ENCODE data around the gene EIF2S3.
"Not testable (repeated sequence)": the region's sequence is repeated elsewhere in the genome, so short reads cannot be mapped to it uniquely, and the experiment has no call there.

EIF2S3 gene

DNA sequence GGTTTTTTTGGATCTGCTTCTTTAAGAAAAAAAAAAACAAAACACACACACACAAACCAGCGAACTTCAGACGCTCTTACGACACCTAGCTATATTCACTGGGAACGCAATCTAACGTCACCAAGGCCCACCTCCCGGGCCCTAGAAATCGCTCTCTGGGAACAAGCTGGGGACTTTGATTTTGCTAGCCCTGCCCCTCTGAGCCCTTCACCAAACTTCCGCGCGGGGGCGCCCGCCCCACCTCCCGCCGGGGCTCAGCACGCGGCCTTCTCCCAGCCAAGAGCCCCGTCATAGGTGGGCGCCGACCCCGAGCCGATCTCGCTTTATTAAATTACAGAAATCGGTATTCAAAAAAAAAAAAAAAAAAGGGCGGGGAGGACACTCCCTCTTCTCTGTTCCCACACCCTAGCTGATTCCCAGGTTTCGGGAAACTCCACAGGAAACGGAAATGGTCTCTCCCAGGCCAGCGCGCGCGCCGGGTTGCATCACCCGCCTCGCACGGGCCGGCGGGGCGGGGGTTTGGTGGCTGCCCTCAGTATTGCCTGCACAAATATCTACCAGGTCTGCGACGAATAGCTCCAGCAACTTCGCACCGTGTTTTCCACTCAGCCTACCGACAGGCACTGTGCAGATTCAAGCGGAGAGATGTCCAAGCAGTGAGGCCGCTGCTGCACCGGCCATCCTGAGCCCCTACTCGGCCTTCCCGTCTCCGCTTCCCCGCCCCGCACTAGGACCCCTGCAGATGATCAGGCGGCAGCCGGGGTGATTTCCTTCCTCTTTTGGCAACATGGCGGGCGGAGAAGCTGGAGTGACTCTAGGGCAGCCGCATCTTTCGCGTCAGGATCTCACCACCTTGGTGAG is at the start of gene EIF2S3:
EIF2S3 (plus strand) TSS at position 775 of the 861 bp plus-strand sequence; CDS start at position 788, 13 bp downstream.
- DNase-seq, result peak; percentile 21 to 97 (median 83)

DNA sequence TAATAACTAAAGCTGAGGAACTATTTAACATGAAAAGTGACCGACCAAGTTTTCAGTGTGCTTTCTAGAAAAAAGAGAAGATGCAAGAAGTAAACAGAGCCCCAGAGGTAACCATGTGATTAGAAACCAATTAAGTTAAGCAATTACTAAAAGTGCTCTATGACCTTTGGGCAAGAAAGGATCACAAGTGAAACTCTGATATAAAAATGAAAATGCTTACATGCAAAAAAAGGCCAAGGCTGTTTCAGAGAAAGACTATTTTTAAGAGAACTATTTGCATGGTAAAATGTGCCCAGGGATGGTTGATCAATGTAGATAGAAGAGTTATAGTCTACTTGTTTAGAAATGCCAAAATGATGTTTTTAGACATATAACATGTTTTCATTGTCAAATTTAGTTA is 49.7 kb upstream of the EIF2S3 start:
- DNase-seq, result no peak

DNA sequence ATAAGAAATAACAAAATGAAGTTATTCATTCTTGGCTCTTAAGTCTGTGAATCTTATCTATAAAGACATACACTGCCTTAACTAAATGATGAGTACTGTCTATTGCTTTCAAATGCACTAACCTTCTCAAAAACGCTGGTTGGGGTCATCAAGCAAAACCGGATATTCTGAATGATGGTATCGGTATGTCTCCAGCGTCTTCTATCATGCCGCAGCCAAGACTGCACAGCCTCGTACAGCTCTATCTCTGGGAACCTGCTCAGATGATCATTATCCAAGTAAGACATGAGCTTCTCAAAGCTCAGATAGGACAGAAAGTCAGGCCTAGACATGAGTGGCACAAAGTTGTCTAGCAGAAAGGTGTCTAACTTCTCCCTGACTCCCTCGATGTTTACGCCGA is 48.9 kb upstream of the EIF2S3 start:
- DNase-seq, result no peak

DNA sequence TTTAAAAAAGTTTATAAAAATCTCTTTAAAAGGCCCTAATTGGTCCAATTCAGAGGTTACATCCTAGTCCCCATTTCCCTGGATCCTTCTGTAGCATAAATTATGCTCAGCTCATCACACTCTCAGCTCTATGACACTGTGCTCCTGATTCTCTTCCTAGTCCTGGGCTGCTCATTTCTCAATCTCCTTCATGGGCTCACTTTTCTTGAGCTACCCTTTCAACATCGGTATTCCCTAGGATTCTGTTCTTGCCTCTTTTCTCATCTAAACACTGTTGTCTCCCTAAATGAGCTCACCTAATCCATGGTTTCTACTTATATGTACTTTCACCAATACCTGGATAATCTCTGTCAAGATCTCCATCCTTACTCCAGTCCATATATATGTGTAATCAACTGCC is 42.5 kb upstream of the EIF2S3 start:
- no peak for DNase-seq

DNA sequence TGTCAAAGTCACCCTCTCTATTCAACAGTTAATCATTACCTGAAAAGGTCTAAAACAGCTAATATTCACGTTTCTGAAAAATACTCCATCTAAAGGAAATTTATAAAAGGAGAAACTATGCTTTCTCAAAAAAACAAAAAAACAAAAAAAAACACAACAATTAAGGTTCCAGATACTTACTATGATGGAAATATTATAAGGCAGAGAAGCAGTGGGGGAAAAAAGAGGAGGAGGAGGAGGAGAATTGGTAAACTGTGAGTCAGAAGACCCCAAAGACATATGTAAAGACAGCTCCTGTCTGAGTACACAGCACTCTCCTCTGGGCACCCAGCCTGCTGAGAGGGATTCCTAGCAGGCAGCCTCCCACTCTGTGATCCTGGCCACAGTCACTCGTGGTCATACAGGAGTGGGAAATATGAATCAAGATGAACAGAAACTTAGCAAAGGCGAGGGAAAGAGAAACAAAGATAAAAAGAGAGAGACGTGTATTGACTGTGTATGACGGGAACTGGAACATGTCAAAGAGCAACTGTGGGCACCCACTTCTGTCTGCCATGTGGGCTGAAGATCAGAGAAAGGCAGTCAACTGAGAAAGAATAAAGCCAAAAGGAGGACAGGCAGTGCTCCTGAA is 40.3 kb upstream of the EIF2S3 start:
- peak in 3 of 58 donors; percentile 0 to 4 (median 1) for DNase-seq

DNA sequence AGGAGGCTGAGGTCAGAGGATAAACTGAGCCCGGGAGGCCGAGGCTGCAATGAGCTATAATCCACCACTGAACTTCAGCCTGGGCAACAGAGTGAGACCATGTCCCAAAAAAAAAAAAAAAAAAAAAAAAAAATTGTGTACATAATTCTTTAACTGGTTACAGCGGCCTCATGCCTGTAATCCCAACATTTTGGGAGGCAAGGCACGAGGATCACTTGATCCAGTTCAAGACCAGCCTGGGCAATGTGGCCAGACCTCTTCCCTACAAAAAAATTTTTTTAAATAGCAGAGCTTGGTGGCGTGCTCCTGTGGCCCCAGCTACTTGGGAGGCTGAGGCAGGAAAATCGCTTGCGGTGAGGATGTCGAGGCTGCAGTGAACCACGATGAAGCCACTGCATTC is 37.1 kb upstream of the EIF2S3 start:
- no peak for DNase-seq

DNA sequence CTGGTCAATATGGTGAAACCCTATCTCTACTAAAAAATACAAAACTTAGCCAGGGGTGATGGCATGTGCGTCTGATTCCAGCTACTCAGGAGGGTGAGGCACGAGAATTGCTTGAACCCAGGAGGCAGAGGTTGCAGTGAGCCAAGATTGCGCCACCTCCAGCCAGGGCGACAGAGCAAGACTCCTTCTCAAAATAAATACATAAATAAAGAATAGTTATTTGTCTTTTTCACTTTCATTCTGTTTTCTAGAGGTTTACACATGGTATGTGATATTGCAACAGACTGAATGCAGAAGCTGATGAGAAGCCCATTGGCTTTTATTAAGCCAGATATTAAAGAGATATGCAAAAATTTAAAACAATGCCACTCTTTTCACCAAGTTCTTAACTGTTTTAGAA is 35.9 kb upstream of the EIF2S3 start:
- no peak for DNase-seq

DNA sequence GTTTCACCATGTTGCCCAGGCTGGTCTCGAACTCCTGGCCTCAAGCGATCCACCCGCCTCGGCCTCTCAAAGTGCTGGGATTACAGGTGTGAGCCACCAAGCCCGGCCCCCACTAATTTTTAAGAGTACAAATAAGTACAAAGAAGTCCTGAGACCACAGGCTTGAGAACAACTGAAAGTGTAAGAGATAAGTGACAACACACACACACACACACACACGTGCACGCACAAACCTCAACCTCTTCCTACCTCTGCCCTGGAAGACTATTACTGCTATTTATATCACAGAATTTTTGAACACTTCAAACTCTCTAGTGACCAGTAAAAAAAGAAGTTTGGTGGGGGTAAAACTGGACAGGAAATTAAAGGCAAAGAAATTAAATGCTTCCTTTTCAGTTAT is 35.3 kb upstream of the EIF2S3 start:
- DNase-seq, result no peak

DNA sequence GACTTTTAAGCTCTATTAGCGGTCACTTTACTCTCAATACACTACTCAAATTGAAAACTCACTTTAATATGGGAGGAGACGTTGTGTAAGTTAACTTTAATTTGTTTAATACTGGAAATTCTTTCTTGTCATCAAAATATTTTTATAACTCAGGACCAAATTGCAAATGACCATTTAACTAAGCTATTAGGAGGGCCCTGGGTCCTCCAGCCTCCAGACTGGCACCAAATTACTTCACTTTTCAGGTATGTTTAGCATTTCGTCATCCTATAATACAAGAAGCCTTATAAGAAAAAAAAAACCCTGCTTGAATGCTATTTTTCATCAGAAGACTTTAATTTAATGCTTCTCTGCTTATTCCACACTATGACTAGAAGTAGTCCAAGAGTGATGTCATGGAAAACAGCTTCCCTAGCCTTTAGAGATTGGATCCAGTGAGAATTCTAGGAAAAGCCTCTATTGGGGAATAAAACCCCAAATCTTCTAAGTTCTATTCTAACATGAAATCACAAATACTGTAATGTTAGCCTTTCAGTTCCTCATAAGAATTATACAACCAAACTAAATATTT is 34.4 kb upstream of the EIF2S3 start:
- DNase-seq, result no peak

DNA sequence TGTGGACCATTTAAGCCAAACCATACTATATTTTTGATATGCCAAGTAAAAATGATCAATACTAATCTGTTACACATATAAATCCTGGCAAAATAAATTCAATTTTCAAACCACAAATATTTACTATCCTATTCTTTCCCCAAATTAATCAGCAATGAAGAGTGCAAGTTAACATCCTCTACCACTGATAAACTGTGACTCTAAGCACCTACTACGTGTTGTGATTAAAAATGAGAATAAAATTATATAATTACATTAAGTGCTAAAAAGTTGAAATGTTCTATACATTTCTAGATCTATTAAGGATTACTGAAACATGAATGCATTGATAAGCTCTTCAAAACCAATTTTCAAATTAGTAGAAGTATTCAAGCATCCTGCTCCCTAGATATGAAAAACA is 31.2 kb upstream of the EIF2S3 start:
- no peak for DNase-seq

DNA sequence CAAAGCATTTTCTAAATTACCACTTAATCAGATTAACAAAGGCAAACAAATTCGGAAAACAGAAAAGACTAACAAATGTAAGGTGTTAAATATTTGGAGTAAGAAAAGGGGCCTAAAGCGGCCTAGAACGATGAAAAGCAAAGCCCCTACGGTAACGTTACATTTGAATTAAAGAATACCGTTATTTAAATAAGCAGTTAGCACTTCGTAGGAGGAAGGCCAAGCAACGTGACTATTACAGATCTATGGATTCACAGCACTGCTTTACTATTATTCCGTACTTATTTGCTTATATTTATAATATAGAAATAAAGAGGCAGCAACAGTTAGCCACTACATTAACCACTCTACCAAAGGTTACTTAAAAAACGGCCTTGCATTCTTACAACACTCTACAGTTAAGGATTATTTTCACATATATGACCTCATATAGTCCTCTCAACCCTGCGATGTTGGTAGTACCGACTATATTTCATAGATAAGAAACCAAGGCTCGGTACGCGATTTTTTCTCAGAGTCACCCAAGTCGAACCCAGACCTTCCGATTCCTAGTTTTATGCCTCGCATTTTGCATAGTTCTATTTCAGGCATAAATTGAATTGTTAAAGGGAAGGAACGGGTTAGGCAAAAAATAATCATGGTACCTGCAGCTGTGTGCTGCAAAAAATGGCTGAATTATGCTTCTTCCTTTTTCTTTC is 30.6 kb upstream of the EIF2S3 start:
- no peak for DNase-seq

DNA sequence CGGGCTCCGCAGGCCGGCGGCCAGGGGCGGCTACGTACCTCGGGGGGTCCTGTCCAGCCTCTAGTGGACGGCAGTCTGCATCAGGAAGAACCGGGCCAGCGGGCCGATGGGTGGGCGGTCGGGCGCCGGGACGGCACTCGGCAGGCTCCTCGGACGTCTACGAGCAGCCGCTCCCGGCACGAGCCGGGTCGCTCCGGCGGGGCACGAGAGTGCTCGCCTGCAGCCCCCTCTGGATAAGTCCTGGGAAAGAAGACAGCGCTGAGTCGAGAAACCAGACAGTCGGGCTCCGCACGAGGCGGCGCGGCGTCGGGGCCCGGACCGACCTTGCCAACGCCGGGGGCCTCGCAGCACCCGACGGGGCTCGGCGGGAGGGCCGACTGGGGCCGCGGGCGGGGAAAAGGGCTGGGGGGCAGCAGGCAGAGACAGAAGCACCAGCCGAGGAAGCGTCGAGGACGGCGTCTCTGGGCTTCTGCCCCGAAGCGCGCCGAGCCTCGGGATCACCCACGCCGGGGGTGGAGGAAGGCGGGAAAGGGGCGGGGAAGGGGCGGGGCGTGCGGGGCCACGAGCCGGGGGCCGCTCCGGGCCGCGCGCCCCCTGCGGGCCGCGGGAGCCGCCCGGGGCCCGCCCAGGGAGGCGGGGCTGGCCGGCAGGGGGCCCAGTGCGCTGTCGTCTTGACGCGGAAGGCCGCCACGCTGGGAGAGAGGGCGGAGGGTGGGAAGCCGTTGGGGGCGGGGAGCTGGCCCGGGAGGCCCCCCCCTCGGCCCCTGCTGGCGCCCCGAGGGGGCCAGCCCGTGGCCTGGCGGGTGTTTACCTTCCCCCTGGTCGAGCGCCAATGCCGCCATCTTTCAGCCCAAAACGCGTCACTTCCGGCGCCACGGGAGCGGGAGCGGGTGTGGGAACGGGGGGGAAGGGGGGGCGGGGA is 29.7 kb upstream of the EIF2S3 start:
- peak in 56 of 58 donors; percentile 19 to 90 (median 78) for DNase-seq

DNA sequence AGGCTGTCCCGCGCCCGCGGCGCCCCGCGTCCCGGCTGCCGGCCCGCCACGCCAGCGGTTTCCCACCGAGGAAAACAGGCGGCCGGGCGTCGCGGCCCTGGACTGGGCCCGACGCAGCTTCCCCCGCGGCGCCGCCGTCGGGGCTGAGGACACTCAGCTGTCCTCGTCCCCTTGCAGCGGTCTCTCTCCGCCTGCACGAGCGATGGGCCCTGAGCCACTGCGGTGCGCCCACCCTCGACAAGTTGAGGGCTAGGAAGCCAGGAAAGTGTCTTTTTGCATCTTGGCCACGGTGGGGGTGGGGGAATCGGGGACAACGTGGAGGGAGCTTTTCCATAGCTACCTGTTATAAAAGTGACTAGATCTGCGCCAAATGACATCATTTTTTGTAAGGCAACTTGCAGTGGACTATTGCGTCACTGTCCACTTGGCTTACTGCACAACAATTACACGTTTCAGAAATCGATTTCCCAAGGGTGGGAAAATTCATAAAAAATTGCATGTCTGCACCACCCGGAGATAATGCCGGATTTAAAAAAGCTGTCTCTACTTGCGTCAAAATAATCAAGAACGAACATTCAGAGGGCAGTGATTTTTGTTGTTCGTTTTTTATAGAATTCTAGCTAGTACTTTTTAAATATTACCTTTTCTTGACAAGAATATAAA is 28.9 kb upstream of the EIF2S3 start:
- DNase-seq, result peak in 15 of 58 donors; percentile 1 to 61 (median 35)

DNA sequence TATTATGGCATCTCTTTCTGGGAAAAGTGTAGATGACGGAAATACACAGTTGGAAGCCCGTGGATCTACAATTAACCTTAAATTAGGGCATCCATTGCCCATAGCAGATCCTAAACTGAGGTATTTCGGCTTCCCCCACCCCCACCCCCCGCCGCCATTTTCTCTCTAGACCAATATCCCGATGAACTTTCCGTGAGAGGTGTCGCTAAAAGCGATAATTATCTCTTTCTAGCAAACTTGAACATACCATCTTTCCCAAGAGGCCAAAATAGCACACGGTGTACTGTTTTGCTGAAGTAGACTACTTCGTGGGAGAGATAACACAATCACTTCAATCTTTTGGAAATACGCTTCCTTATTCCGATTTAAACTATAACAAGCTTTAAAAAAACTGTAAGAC is 28.3 kb upstream of the EIF2S3 start:
- peak in 1 of 58 donors; percentile 0 for DNase-seq

DNA sequence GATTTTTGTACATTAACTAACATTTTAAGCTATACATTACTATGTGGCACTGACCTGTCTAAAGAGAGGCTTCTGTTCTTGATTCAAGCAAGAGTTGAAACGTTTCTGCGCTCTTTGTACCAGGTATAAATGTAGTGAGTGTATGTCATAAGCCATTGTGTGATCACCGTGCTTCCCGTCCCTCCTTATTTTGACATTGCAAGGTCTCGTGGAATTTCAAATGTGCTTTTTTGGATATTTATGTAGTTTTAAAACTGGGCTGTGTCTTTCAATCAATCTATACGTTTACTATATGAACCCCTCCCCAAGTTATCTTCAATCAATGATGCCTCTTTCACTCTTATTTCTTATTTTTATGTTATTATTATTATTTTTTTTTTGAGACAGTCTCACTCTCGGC is 27.7 kb upstream of the EIF2S3 start, which contains the start of gene KLHL15:
KLHL15 (minus strand) TSS at position 101 of the 400 bp plus-strand sequence. CDS start 20,493 bp downstream, outside the sequence.
- no peak for DNase-seq

DNA sequence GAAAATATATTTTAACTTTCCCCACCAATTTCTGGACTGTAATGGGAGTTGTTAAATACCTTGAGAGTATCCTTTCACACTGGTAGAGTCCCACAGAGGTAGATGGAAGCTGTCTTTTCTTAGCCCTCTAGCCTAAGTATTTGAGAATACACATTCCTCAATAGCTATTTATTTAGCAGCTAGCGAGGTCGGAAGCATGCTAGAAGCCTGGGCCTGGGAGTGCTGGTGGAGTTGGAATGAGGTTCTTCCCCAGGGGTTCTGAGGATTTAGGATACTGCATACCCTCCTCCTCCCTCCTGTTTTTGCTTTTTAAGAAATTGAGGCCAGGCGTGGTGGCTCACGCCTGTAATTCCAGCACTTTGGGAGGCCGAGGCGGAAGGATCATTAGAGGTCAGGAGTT is 26.8 kb upstream of the EIF2S3 start:
- no peak for DNase-seq

DNA sequence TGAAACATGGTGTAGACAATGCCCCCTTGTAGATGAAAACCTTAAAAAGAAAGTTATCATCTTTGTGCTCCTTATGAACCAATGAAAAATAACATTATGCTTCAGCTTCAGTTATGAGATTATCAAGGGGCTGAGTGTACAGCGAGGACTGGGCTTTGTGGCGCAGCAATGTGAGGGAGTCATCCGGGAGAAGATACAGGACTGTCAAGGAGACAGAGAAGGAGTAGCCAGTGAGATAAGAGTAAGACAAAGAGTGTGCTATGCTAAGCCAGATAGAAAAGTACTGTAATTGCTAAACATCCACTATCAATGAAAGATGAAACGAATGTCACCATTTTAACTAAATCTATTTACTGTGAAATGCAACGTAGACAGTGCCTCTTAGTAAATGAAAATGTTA is 24.2 kb upstream of the EIF2S3 start:
- no peak for DNase-seq

DNA sequence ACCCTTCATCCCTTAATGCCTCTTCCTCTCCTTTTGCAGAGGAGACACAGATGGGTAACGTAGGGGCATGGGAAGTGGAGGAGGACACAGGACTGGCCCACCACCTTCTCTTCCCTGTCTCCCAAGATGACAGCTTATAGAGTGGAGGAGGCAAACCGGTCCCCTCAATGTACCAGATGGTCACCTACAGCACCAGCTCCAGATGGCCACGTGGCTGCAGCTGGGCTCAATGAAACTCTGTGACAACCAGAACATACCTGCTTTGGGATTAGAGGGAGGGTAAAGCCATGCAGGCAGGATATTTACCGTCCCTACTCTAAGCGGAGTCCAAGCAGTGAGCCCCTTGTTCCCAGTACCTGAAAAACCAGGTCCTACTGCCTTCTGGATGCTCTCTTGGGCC is 20.3 kb upstream of the EIF2S3 start:
- DNase-seq, result no peak

DNA sequence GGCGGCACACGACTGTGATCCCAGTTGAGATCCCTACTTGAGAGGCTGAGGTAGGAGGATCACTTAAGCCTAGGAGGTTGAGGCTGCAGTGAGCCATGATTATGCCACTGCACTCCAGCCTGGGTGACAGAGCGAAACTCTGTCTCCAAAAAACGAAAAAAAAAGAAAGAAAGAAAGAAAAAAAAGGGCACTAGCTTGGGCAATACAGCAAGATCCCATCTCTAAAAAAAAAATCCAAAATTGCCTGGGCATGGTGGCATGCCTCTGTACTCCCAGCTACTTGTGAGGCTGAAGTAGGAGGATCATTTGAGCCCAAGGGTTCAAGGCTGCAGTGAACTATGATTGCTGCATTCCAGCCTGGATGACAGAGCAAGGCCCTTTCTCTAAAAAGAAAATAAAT is 17.0 kb upstream of the EIF2S3 start:
- no peak for DNase-seq

DNA sequence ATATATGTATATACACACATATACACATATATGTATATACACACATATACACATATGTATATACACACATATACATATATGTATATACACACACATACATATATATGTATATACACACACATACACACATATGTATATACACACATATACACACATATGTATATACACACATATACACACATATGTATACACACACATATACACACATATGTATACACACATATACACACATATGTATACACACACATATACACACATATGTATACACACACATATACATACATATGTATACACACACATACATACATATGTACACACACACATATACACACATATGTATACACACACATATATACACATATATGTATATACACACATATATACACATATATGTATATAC is 8.7 kb upstream of the EIF2S3 start:
- not testable (repeated sequence) for DNase-seq
